Activated T-helper 17 cell treated with anti-CD3 and anti-CD28 coated beads, Interleukin-2, amount 50 U/mL, for 72 hours (primary cell): ENCODE results near the gene SUFU. TPM values are rescaled to one million over a fixed set of nuclear protein-coding genes. Genes with fewer than 3 reads are reported as not detected.
A peak's percentile ranks its signal among the peaks of the same experiment; 100 is the strongest.
"Not testable (repeated sequence)": the region's sequence is repeated elsewhere in the genome, so short reads cannot be mapped to it uniquely, and the experiment has no call there.

Source experiments
- ATAC-seq: fragments of 150-1000 bp; cut with Tn5 transposase; replicated peaks from 2 replicates; pipeline ENCODE4 v1.10.0; 2021; ENCODE audit warnings: mild to moderate bottlenecking, moderate library complexity
- H3K27ac Mint-ChIP-seq: one replicate; pipeline ENCODE4 v1.8.0; 2022; ENCODE audit warnings: mixed read lengths
- H3K27me3 Mint-ChIP-seq: one replicate; pipeline ENCODE4 v1.8.0; 2022; ENCODE audit warnings: mixed read lengths
- H3K36me3 Mint-ChIP-seq: one replicate; pipeline ENCODE4 v1.8.0; 2022; ENCODE audit warnings: low read depth, mild to moderate bottlenecking, mixed read lengths
- H3K4me1 Mint-ChIP-seq: one replicate; pipeline ENCODE4 v1.8.0; 2022; ENCODE audit warnings: mixed read lengths
- H3K4me3 Mint-ChIP-seq: one replicate; pipeline ENCODE4 v1.8.0; 2022; ENCODE audit warnings: mild to moderate bottlenecking, mixed read lengths
- H3K9me3 Mint-ChIP-seq: one replicate; pipeline ENCODE4 v1.8.0; 2022; ENCODE audit warnings: mixed read lengths
- total RNA-seq, 2 donors: library from RNA; stranded (reverse); gene quantifications; one replicate each; pipeline ENCODE4 v1.2.3, GENCODE V29; 2022

Gene SUFU
- total RNA-seq: 10 to 100 TPM; 11.1 to 16.2 TPM

DNA sequence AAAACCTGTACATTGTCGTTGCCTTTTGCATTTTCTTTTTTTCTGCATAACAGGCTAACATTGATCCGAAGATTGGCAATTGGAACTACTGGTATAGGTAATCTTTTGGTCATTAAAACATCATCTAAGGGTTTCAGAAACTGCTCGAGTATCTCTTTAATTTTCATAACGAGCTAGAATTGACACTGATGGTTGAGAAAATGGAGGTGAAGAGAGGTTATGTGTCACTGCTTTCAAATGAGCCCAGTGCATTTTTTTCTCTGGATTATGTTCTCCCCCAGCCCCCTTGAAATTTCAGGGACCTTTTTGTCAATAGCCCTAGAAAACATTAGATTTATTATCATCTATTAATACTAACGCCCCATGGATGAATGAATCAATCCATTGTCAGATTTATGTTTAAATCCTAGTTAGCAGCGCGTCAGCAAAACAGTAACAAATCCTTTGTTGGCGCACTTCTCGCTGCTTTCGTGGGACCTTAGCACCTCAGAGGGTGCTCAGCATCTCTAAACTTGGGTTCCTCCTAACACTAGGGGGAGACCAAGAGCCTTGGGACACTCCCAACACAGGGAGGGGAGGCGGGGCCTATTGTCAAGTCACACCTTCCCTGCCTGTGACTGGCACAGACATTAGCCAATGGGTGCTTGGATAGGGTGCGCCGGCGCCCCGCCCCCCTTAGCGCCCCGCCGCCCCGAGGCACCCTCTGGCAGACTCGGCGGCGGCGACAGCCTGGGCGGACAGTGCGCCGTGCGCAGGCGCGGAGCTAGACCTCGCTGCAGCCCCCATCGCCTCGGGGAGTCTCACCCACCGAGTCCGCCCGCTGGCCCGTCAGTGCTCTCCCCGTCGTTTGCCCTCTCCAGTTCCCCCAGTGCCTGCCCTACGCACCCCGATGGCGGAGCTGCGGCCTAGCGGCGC is at the start of gene SUFU:
Gene SUFU, plus strand, starts transcription at position 709 of the 915 bp plus-strand sequence. Its CDS starts 181 bp downstream, at position 890.
- no peaks in the 10 kb centered on the region for H3K9me3 Mint-ChIP-seq
- ATAC-seq: peak; percentile 80
- no peaks in the 10 kb centered on the region for H3K27me3 Mint-ChIP-seq
- H3K36me3 Mint-ChIP-seq: peaks cover 25% of the 10 kb centered on the region
- peaks cover 7% of the 10 kb centered on the region for H3K4me1 Mint-ChIP-seq
- H3K27ac Mint-ChIP-seq: no peak within 1 kb of the TSS
- H3K4me3 Mint-ChIP-seq: no peak within 1 kb of the TSS

DNA sequence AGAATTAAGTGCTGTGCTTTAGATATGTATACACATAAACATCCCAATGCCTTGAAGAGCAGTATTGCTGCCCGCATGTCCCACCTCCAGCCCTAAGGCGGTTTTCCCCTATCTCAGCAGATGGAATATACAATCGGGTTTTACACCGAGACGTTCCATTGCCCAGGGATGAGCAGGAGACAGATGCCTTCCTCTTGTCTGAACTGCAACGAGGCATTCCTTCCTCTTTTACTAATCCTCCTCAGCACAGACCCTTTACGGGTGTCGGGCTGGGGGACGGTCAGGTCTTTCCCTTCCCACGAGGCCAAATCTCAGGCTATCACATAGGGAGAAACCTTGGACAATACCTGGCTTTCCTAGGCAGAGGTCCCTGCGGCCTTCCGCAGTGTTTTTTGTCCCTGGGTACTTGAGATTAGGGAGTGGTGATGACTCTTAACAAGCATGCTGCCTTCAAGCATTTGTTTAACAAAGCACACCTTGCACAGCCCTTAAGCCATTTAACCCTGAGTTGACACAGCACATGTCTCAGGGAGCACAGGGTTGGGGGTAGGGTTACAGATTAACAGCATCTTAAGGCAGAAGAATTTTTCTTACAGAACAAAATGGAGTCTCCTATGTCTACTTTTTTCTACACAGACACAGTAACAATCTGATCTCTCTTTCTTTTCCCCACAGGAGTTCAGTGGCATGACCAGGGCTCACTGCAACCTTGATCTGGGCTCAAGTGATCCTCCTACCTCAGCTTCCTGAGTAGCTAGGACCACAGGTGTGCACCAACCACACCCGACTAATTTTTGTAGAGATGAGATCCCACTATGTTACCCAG is 48.9 kb upstream of the SUFU start:
- H3K27me3 Mint-ChIP-seq, H3K4me3 Mint-ChIP-seq, H3K9me3 Mint-ChIP-seq, ATAC-seq: not testable (repeated sequence)
- peaks cover 13% of the 10 kb centered on the region for H3K4me1 Mint-ChIP-seq
- H3K36me3 Mint-ChIP-seq: peaks cover 58% of the 10 kb centered on the region
- H3K27ac Mint-ChIP-seq: peak overlapping the region; percentile 8

DNA sequence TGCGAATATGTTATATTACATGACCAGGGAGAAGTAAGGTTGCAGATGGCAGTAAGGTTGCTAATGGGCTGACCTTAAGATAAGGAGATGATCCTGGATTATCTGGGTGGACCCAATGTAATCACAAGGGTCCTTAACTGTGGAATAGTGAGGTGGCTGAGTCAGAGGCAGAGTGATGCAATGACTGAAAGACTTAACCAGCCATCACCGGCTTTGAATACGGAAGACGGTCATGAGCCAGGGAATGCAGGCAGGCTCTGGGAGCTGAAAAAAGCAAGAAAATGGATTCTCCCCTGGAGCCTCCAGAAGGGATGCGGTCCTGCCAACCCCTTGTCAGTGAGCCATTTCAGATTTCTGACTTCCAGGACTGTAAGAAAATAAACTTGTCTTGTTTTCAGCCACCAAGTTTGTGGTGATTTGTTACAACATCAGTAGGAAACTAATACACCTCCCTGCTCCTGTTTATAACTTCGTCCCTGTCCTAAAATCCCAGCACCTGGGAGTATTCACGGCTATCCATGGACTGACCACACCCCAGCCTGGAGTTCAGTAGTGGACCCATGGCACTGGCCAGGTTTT is 47.8 kb upstream of the SUFU start:
- no peaks in the 10 kb centered on the region for H3K27me3 Mint-ChIP-seq
- H3K36me3 Mint-ChIP-seq: peaks cover 55% of the 10 kb centered on the region

DNA sequence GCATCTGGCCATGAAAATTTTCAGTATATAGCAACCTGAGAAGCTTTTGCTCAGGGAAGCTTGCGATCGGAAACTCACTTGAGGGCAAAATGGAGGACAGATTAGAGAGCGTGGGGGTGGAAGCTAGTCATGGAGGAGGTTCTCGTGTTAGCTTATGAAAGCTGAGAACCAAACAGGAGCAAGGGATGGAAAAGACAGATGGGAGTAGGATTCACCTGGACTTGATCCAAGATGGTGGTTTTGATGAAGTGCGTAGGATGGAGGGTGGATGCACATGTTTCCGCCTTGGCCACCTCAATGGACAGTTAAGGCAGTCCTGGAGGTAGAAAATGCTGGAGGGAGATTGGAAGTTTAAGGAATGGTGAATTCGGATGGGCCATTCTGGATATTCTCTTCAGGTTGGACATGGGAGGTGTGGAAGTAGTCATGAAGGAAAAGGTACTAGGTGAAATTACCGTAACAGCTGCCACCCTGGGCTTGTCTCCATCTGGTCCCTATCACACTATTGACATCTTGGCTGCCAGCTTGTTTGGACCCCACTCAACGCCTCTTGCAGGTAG is 46.1 kb upstream of the SUFU start:
- H3K27ac Mint-ChIP-seq: no peak overlapping the region
- H3K27me3 Mint-ChIP-seq: no peaks in the 10 kb centered on the region
- ATAC-seq: no peak
- H3K4me1 Mint-ChIP-seq: peaks cover 22% of the 10 kb centered on the region
- H3K9me3 Mint-ChIP-seq: no peaks in the 10 kb centered on the region
- H3K4me3 Mint-ChIP-seq: no peak overlapping the region
- H3K36me3 Mint-ChIP-seq: peaks cover 38% of the 10 kb centered on the region

More for the DNA sequence above, 47.8 kb upstream of the SUFU start:
- H3K27ac Mint-ChIP-seq: no peak overlapping the region
- no peaks in the 10 kb centered on the region for H3K9me3 Mint-ChIP-seq
- peaks cover 13% of the 10 kb centered on the region for H3K4me1 Mint-ChIP-seq
- no peak overlapping the region for H3K4me3 Mint-ChIP-seq
- no peak for ATAC-seq

DNA sequence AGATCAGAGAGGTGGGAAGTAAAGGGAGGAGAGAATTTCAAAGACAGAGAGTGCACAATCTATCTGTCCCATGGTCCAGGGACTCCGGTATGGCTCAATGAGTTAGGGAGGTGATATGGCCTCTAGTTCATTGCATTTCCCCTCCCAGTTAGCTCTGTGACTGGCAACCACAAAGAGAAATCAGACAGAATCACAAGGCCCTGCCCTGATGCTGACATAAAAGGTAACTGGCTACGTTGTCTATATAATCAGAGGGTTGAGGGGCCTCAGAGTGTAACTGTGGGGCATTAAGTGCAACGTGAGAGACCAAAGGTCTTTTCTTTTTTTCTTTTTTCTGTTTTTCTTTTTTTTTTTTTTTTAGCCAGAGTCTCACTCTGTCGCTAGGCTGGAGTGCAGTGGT is 45.1 kb upstream of the SUFU start:
- peaks cover 21% of the 10 kb centered on the region for H3K4me1 Mint-ChIP-seq
- no peak for ATAC-seq
- H3K4me3 Mint-ChIP-seq: no peak overlapping the region
- H3K27me3 Mint-ChIP-seq: no peaks in the 10 kb centered on the region
- H3K9me3 Mint-ChIP-seq: no peaks in the 10 kb centered on the region
- H3K36me3 Mint-ChIP-seq: peaks cover 29% of the 10 kb centered on the region
- H3K27ac Mint-ChIP-seq: no peak overlapping the region

DNA sequence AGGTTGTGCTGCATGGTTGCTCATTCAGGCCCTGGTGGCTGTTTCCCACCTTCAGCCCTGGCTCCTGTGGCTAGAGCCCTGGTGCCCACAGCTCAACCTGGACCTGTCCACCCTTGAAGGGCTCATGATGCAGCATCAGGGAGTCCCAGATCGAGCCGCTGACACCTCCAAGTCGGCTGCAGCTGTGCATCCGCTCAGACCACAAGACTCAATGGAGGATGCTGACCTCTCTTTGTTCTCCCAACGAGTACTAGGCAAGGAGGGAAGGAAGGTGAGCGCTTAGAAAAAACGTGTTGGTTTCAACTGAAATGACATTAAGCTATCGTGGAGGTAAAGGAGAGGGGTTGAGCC is 43.0 kb upstream of the SUFU start:
- Mint-ChIP-seq H3K9me3 (no peaks in the 10 kb centered on the region), H3K4me3 (peak overlapping the region; percentile 98), H3K27me3 (no peaks in the 10 kb centered on the region), H3K36me3 (peaks cover 8% of the 10 kb centered on the region), H3K4me1 (peaks cover 24% of the 10 kb centered on the region), H3K27ac (peak overlapping the region; percentile 79)
- peak; percentile 59 for ATAC-seq

DNA sequence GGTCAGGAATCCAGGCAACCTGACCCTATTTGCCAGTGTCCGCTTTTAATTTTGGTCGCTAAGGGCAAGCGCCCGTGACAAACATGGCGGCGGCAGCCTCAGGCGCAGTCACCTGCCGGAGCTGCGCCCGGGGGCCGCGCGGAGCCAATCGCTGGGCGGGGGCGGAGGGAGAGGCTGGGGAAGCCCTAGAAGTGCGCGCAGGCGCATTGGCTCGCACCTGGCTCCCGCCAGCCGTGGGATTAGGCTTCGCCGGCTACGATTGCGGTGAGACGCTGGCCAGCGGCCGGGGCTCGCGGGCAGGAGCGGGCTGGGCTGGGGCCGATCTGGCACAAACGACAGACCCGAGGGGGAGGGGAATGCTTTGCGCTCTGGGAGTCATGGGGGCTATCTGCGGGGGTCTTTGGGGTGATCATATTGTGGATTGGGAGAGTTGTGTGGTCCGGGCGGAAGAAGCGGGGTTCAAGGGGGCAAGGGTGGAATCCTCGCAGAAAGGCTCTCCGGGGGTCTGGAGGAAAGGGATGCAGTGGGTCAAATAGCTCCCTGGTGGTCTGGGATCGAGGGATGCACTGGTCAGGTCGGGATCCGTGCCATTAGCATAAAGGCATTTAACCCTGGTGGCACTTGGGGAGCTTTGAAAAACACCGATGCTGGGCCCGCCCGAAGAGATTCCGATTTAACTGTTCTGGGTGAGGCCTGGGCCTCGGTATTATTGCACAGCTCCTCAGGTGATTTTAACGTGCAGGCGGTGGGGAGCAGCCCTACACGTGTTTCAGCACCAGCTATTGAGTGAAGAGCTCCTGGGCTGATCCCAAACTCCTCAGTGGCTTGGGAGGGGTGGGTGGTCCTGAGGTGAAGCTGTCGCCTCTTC is 42.4 kb upstream of the SUFU start:
- peak overlapping the region; percentile 98 for H3K4me3 Mint-ChIP-seq

DNA sequence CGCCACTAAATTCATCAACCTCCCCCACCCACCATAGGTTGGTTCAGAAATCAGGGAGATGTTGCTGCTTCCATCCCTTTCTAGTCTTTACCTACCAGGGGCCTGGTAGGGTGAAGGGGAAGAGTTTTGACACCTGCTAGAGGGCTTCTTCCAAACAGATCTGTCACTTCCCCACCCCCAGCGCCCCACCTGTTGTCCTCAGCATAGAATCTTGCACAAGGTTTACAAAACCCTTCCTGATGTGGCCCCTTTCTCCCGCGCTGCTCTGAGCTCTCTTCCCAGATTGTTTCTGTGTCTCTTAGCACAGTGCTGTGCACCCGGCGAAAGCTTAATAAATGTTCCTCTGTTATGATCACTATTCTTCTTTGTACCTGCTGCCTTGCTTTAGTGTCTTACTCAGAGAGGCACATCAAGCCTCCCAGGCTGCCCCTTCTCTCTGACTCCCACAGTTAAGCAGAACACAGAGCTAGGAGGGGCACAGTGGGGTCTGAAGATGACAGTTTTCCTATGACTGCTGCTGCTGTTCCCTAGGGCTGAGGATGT is 41.2 kb upstream of the SUFU start:
- H3K36me3 Mint-ChIP-seq: no peaks in the 10 kb centered on the region
- H3K4me1 Mint-ChIP-seq: peaks cover 21% of the 10 kb centered on the region
- H3K4me3 Mint-ChIP-seq: peak overlapping the region; percentile 98
- no peaks in the 10 kb centered on the region for H3K27me3 Mint-ChIP-seq
- no peak overlapping the region for H3K27ac Mint-ChIP-seq
- ATAC-seq: no peak
- H3K9me3 Mint-ChIP-seq: no peaks in the 10 kb centered on the region

More for the DNA sequence above, 42.4 kb upstream of the SUFU start:
- peak; percentile 99 for ATAC-seq
- H3K9me3 Mint-ChIP-seq: no peaks in the 10 kb centered on the region
- peaks cover 3% of the 10 kb centered on the region for H3K36me3 Mint-ChIP-seq
- H3K27ac Mint-ChIP-seq: peak overlapping the region; percentile 79
- no peaks in the 10 kb centered on the region for H3K27me3 Mint-ChIP-seq
- H3K4me1 Mint-ChIP-seq: peaks cover 24% of the 10 kb centered on the region

DNA sequence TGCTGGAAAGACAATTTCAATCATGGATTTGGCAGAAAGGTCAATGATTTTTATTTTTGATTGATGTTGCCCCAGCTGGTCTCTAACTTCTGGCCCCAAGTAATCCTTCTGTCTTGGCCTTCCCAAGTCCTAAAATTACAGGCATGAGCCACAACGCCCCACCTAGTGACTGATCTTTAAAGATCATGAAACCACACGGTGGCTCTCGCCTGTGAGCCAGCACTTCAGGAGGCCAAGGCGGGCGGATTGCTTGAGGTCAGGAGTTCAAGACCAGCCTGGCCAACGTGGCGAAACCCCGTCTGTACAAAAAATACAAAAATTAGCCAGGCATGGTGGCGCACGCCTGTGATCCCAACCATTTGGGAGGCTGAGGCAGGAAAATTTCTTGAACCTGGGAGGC is 39.8 kb upstream of the SUFU start:
- ATAC-seq: no peak
- Mint-ChIP-seq H3K27ac (no peak overlapping the region), H3K4me3 (no peak overlapping the region), H3K36me3 (peaks cover under 1% of the 10 kb centered on the region), H3K27me3 (no peaks in the 10 kb centered on the region), H3K9me3 (no peaks in the 10 kb centered on the region), H3K4me1 (peaks cover 19% of the 10 kb centered on the region)

DNA sequence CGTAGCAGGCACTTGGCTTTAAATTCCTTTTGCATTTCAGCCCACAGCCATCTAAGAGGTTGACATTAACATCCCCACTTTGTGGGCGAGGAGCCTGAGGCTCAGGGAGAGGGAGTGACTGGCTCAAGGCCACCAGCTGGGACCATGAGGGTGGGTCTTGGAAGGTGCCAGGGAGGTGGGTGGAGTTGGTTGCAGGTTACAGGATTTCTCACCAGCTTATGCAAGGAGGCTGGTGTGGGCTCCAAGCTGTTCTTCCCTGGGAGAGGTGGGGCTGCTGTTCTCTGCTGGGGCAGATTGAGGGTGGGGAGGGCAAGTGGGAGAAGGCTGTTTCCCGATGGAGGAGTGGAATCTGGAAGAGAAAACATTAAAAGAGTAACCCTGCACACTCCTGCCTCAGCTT is 38.3 kb upstream of the SUFU start:
- Mint-ChIP-seq H3K36me3 (peaks cover 6% of the 10 kb centered on the region), H3K4me3 (no peak overlapping the region), H3K9me3 (no peaks in the 10 kb centered on the region), H3K27ac (no peak overlapping the region), H3K4me1 (peaks cover 19% of the 10 kb centered on the region), H3K27me3 (no peaks in the 10 kb centered on the region)
- no peak for ATAC-seq

DNA sequence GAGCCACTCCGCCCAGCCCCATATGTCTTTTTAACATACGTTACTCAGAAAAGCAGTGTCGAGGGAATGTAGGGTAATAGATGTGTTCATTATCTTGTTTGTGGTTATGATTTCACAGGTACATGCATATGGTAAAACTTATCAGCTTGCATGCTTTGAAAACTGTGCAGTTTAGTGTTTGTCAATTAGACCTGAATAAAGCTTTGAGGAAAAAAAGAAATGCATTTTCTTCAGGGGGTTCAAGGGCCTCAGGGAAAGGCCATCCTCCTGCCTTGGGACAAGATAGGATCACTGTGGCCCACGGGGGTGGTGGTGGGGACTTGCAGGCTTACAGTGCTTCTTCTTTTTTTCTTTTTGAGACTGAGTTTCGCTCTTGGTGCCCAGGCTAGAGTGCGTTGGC is 36.5 kb upstream of the SUFU start:
- Mint-ChIP-seq H3K27me3 (no peaks in the 10 kb centered on the region), H3K4me1 (peaks cover 12% of the 10 kb centered on the region), H3K9me3 (no peaks in the 10 kb centered on the region), H3K4me3 (no peak overlapping the region), H3K27ac (no peak overlapping the region), H3K36me3 (peaks cover 6% of the 10 kb centered on the region)
- no peak for ATAC-seq

DNA sequence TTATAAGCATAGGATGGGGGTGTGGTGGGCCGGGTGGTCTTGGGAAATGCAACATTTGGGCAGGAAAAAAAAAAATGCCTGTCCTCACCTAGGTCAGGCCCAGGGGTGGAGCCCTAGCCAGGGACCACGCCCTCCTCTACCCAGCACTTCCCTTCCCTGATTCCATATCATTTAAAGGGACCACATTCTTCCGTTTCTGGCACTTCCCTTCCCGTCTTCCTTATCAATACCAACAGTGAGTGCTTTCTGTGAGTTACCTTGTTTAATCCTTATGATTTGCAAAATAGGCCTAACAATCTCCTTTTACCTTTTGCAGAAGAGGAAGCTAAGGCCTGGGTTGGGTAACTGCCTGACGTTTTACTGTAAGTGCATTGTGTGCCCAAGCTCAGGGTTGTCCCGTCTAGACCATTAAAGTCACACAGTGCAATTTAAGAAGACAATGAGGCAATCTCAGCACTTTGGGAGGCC is 35.8 kb upstream of the SUFU start:
- peaks cover 6% of the 10 kb centered on the region for H3K4me1 Mint-ChIP-seq
- no peak overlapping the region for H3K4me3 Mint-ChIP-seq
- H3K9me3 Mint-ChIP-seq: no peaks in the 10 kb centered on the region
- no peaks in the 10 kb centered on the region for H3K27me3 Mint-ChIP-seq
- no peak for ATAC-seq
- no peak overlapping the region for H3K27ac Mint-ChIP-seq
- H3K36me3 Mint-ChIP-seq: peaks cover 6% of the 10 kb centered on the region

DNA sequence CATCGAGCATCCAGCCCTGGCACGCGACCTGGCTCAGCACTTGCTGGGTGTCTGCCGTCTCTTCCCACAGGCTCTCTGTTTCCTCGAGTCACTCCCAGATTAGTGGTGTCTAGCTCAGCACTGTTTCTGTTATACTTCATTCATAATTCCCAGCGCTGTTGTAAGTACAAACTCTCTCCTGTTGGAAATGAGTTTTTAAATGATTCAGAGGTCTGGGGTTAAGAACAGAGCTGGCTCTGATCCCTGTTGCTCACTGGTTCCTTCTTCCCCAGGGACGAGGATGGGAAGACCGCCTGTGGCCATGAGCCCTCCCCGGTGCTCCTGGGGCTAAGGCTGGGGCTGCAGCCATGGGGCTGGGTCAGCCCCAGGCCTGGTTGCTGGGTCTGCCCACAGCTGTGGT is 35.1 kb upstream of the SUFU start:
- ATAC-seq: no peak
- H3K36me3 Mint-ChIP-seq: peaks cover 6% of the 10 kb centered on the region
- H3K4me3 Mint-ChIP-seq: no peak overlapping the region
- H3K9me3 Mint-ChIP-seq: no peaks in the 10 kb centered on the region
- no peaks in the 10 kb centered on the region for H3K27me3 Mint-ChIP-seq
- peak overlapping the region; percentile 61 for H3K27ac Mint-ChIP-seq
- H3K4me1 Mint-ChIP-seq: peaks cover 3% of the 10 kb centered on the region
